Posterior vena cava (tissue), 2 donors: ENCODE results near the gene MARF1. TPM values are rescaled to one million over a fixed set of nuclear protein-coding genes. Genes with fewer than 3 reads are reported as not detected.

ENCODE experiments used
- DNase-seq: peaks from one replicate; pipeline ENCODE4 v3.0.0-alpha.2; 2020; ENCODE audit warnings: low spot score
- intact Hi-C, 2 donors: fragments of 100-400 bp; cut with DNase I; formaldehyde crosslinking; loops; one replicate each; pipeline versions ENCODE4 v1.14.1 to v1.14.2; 2022 to 2023
- total RNA-seq, 2 donors: library from RNA; stranded (reverse); fragmentation: NEBNext Ultra II Directional; extraction: Animal tissue kit (Norgen Biotek cat#: 25700); gene quantifications; one replicate each; pipeline ENCODE4 v1.2.1, GENCODE V29; 2021
- donor health status: DM: yes; HTN: yes; CAD: no.
- donor health status: DM: yes; HTN: yes; CAD: no.

The MARF1 gene
- total RNA-seq, 2 donors from 2014 or later: 58.3 to 60.6 TPM

DNA sequence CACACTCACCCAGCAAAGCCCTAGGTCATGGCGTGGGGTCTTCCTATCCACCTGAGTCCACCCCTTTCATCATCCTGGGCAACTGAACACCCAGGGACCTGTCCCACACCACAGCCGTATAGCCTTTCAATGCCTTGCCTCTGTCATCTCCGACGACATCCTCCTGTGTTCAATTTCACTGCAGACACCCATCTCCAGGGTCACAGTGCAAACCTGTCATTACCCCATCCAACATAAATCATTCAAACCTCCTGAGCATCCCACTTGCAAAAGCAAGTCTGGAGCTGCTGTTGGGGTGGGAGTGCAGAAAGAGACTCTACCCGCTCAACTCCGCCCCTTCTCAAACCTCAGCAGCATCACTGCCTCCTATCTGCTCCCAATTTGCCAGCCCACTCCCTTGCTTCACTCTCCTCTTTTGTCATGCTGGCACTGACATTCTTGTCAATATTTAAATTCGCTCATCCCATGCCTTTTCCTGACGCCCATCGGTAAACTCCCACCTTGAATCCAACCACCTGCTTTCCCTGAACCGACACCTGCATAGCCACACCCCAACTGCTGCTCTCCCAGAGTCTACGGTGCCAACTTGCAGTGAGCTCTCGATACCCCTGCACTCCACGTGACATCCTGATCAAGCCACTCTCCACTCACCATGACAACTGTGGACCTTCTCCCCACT lies 37.0 kb downstream of the MARF1 start:
- no peak for DNase-seq
- intact Hi-C loops: no loop called here

GRCh38 chr16:15604460-15605440 lies 38.2 kb downstream of the MARF1 start:
- no peak for DNase-seq
- intact Hi-C loops: no loop called here

- no peak for DNase-seq
Measured at GRCh38 chr16:15602285-15603044, 40.5 kb downstream of the MARF1 start.

GRCh38 chr16:15601212-15601879 lies 41.6 kb downstream of the MARF1 start:
- DNase-seq: no peak
- intact Hi-C loops: no loop called here

More at GRCh38 chr16:15602285-15603044, 40.5 kb downstream of the MARF1 start:
- intact Hi-C loops: no loop called here

GRCh38 chr16:15599303-15600070 lies 43.5 kb downstream of the MARF1 start:
- no peak for DNase-seq
- intact Hi-C loops: no loop called here

DNA sequence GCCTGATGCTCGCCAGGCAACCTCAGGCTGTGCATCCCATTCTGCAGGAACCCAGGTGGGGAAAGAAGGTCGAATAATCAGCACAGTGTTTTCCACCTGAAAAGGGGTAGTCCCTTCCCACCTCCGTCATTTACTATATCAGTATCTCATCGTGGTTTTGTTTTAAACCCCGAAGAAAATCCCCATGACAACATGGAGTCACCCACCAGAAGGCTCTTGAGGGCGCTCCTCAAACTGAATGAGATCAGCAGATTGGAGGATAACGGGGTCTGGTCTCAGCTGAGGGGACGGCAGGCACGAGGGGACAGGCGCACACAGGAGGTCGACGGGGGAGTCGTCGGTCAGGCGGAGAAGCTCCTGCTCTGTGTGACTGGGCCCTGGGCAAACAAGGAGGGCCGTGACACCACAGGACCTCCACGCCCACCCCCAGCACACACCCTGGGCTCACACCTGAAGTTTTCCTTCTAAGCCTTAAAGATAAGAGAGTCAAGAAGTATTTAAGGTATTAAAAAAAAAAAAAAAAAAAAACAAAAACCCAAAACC lies 44.2 kb downstream of the MARF1 start:
- intact Hi-C loops: no loop called here
- DNase-seq: no peak

DNA sequence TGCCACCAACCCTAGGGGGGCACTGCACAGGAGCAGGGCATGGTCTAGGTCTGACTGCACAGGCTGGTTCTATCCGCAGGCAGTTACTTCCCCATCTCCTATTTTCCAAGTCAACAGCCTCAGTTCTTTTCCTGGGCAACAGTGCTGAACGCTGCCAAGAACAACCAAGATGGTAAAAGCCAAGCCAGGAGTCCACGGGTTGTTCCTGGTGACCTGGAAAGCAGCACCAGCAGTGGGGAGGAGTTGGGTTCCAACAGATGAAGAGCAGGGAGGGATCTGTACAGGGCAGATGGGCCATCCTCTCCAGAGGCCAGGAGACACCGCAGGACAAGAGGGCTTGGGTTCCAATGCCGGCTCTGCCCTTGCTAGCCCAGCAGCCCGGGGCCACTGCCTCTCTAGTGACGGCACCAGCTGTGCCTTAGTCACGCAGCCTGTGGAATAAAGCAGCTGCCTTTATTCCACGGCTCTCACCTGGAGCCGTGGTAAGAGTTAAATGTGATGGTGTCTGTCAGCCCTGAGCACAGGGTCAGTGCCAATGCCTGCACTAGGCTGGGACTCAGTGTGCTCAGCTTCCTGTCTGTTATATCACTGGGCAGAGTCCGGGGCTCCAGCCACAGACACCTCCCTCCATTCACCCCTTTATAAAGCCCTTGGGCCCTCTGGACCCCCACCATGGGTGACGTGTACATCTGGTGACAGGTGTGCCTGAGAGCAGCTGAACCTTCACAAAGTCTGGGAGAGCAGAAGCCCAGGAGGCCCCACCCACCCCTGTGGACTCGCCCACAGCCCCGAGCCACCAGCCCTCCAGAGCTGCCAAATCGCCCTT lies 44.9 kb downstream of the MARF1 start:
- intact Hi-C loops: no loop called here
- no peak for DNase-seq

DNA sequence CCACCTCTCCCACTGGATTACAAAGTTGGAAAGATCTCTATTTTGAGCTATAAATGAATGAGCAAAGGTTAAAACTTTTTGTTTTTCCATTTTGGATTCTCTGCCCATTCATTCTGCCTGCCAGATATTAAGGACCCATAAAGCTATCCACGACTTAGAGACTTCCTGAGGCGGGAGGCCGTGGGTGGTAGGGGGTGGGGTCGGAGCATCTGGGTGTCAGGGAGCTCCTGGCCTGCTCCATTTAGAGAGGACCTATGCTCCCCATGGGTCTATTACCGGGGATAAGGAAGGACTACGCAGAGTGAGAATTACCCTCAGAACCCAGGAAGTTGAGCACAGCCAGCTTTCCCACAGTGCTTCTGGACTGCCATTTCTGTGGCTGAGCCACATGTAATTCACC lies 45.8 kb downstream of the MARF1 start:
- DNase-seq: no peak
- intact Hi-C loops: no loop called here

- intact Hi-C loops: no loop called here
- DNase-seq: no peak
Measured at GRCh38 chr16:15594711-15595320, 48.1 kb downstream of the MARF1 start.

DNA sequence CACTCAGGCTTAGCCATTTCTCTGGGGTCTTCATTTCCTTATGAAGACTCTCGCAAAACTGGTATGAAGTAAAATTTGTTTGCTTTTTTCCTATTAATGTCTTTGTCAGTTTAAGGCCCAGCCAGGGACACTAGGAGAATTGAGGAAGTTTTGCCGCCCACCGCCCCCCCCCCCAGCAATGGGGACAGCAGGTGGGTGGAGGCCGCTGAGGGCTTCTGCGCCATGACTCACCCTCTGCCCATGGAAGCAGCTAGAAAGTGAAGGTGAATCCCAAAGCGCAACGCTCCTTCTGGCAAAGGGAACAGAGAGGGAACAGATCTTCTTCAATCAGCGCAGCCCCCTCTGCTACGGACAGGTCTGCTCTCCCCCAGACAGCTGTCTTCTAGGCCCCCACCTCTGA lies 49.7 kb downstream of the MARF1 start:
- intact Hi-C loops: no loop called here
- DNase-seq: no peak

DNA sequence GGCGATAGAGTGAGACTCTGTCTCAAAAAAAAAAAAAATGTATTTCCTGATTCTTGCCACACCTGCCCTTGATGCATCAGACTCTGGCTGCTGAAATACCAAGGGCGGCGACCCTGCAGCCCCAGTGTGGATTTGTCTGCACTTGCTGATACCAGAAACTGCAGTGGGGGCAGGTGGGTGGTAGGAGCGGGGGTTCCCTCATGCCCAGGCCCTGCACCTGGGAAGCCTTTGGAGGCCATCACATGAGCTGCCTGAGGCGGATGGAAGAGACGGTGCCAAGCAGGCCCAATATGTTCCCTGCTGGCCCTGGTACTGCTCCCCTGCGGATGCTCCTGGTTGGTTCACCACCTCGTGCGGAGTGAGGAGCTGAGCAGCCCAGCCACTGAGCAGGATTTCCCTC lies 50.6 kb downstream of the MARF1 start:
- intact Hi-C loops: no loop called here
- no peak for DNase-seq

DNA sequence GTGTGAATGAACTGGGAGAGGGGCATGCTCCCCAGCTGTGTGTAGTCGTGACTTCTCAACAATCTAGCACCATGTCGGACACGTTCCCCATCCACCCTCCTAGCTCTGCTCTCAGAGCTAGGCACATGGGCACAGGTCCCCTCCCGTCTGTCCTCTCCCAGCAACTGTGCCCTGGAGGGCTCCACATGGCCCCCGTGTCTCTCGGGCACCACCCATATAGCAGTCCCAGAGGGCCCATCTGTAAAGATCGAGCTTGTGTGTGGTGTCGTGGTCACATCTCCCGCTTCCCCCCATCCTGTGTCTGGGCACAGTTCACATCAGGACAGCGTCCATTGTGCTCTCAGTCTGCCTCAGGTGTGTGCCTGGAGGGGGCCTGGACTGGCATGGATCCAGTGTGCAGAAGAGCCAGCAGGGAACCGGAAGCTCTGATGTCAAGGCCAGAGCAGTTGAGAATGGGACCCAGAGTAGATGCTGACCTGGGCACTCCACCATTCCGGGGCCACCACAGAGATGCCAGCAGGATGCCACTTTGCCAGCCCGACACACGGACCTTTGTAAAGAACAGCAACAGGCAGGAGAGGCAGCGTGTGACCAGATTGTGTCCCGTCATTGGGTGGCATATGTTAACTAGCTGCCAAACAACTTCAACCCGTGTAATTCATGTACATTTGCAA lies 55.7 kb downstream of the MARF1 start:
- intact Hi-C loops: no loop called here
- DNase-seq: no peak

- intact Hi-C loops: no loop called here
- DNase-seq: no peak
Measured at GRCh38 chr16:15586716-15587115, 56.2 kb downstream of the MARF1 start.

DNA sequence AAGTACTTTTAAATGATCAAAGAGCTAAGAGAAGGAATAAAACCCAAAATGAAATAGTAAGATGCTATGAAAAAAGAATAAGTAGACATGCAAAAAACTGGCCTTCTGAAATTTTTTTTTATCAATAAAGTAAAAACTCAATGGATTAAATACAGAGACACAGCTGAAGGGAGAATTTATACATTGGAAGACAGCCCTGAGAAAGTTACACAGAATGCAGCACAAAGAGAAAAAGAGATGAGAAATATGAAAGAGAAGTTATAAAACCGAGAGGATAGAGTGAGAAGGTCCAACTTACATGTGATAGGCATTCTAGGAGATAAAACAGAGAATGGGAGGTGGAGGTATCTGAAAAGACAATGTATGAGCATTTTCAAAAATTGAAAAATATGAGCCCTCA lies 57.0 kb downstream of the MARF1 start:
- intact Hi-C loops: no loop called here
- no peak for DNase-seq

DNA sequence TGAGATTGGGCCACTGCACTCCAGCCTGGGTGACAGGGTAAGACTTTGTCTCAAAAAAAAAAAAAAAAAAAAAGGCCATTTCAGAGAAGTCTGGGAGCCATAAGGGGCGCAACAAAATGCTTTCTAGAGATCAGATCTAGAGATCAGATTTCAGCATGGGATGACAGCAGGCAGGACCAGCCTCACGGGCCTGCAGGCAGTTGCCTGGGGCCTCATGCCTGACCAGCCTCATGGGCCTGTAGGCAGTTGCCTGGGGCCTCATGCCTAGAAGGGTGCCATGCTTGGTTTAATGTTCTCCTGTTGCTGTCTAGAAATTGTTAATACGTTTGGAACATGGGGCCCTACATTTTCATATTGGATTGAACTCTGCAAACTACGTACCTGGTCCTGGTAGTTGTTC lies 59.4 kb downstream of the MARF1 start:
- no peak for DNase-seq
- intact Hi-C loops: no loop called here

- DNase-seq: no peak
- intact Hi-C loops: no loop called here
Measured at GRCh38 chr16:15581127-15581815, 61.7 kb downstream of the MARF1 start.
